Lung (tissue), 12 donors: Measurements from ENCODE around the gene FGD5. TPM values are rescaled to one million over a fixed set of nuclear protein-coding genes. Genes with fewer than 3 reads are reported as not detected.
"Not testable (repeated sequence)": the region's sequence is repeated elsewhere in the genome, so short reads cannot be mapped to it uniquely, and the experiment has no call there.

Experiments used
- ATAC-seq: fragments of 200-7000 bp; cut with Tn5 transposase; one replicate; pipeline ENCODE4 v1.9.1; 2020; ENCODE audit warnings: moderate number of reproducible peaks; ENCODE audit not compliant: insufficient read depth, low FRiP score
- DNase-seq, 3 donors: peaks; one replicate each; pipeline ENCODE4 v3.0.0-alpha.2; 2013 to 2017
- H3K27ac ChIP-seq, 2 donors: one replicate each; pipeline ENCODE4 v1.5.1; 2013; ENCODE audit warnings: mild to moderate bottlenecking in 2 of 2, moderate library complexity in 2 of 2, control low read depth in 1 of 2, inconsistent platforms in 1 of 2, low read depth in 1 of 2, low read length in 1 of 2
- H3K27me3 ChIP-seq, 3 donors: one replicate each; pipeline ENCODE4 v1.5.1; 2013; ENCODE audit warnings: low read length in 2 of 3; ENCODE audit not compliant: control insufficient read depth in 3 of 3, insufficient read depth in 3 of 3
- H3K36me3 ChIP-seq, 4 donors: one replicate each; pipeline ENCODE4 v1.5.1; 2013; ENCODE audit warnings: low read length in 4 of 4, mild to moderate bottlenecking in 1 of 4, moderate library complexity in 1 of 4; ENCODE audit not compliant: control insufficient read depth in 4 of 4, insufficient read depth in 4 of 4
- H3K4me1 ChIP-seq, 5 donors: one replicate each; pipeline ENCODE4 v1.5.1; 2013; ENCODE audit warnings: low read length in 5 of 5, mild to moderate bottlenecking in 2 of 5, moderate library complexity in 1 of 5; ENCODE audit not compliant: control insufficient read depth in 5 of 5, insufficient read depth in 5 of 5
- H3K4me3 ChIP-seq: one replicate; pipeline ENCODE4 v1.5.1; 2013; ENCODE audit warnings: mild to moderate bottlenecking, control low read depth, moderate library complexity
- H3K9ac ChIP-seq, 2 donors: one replicate each; pipeline ENCODE4 v1.5.1; 2013; ENCODE audit warnings: low read length in 2 of 2, control low read depth in 1 of 2; ENCODE audit not compliant: insufficient read depth in 1 of 2
- H3K9me3 ChIP-seq, 4 donors: one replicate each; pipeline ENCODE4 v1.5.1; 2013; ENCODE audit warnings: low read length in 3 of 4, mild to moderate bottlenecking in 1 of 4, moderate library complexity in 1 of 4; ENCODE audit not compliant: control insufficient read depth in 4 of 4, insufficient read depth in 3 of 4
- WGBS, 2 donors: extraction: QIAGEN DNeasy Blood & Tissue Kit; methylation state at CpG; one replicate each; pipeline ENCODE4 v1.1.7; 2013; 5-methylcytosine and 5-hydroxymethylcytosine counted together
- polyA plus RNA-seq, 2 donors: library from polyadenylated mRNA; stranded (reverse); fragments of 200-250 nt; gene quantifications; one replicate each; pipeline ENCODE4 v1.2.1, GENCODE V29; 2013
- total RNA-seq, 2 donors: library from RNA; depleted of rRNA in 1 of 2; stranded (reverse); fragments of >200 nt in 1 of 2; gene quantifications; one replicate each; pipeline ENCODE4 v1.2.1, GENCODE V29; 2014 to 2021
- TF ChIP-seq, protein P1 (sequence below): IDR thresholded peaks from 2 replicates; pipeline ENCODE4 v1.5.1; 2012; ENCODE audit warnings: mild to moderate bottlenecking; ENCODE audit errors: control extremely low read depth, extremely low read depth
- donor health status: control.
- donor health status: control.
- donor health status: Bipolar disorder and iron deficiency.
- donor health status: healthy.
- donor health status: DM: yes; HTN: yes; CAD: no.

FGD5 gene
- total and polyA plus RNA-seq, 4 donors: 14.6 to 58.5 (median 32.2) TPM

DNA sequence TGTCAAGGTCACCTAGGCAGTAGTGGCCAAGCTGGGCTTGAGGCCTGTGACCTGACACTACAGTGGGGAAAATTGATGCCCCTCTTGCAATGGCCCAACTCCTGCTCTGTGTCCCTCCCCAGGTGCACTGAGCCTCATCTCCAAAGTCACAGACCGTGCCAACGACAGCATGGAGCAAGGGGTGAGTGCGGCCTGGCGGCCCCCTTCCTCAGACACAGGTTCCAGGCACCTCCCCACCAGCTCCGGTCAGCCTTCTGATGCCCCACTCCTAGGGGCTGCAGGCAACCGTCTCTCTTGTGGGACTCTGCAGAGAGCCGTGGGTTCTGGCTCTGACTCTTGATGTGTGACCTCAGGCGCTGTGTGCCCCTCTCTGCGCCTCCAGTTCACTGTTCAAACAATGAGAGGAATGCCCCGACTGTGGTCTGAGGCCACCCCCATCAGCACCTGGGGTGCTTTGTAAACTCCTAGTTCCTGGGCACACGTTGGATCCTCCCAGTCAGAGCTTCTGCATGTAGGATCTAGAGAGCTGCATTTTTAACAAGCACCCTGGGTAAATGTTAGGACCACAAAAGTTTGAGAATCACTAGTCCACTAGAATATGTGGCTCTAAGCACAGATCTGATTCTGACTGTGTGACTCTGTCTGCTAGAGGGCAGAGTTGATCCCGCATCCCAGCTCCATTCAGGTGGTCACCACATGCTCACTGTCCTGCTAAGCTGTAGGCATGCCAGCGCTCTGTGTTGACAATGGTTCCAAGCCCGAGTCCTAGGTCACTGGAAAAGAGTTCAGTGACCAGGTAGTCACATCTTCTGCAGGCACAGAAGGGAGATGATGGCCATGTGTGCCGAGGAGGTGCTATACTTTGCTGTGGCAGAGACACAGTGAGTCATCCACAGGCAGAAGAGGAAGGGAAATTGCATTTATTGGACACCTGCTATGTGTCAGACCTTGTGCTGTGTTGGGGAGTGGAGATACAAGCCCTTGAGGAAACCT, 82.4 kb downstream of the FGD5 start:
- H3K36me3 ChIP-seq: peaks cover 0 to 37% (median 24%) of the 10 kb centered on the region in 4 donors
- TF ChIP-seq, protein P1, sequence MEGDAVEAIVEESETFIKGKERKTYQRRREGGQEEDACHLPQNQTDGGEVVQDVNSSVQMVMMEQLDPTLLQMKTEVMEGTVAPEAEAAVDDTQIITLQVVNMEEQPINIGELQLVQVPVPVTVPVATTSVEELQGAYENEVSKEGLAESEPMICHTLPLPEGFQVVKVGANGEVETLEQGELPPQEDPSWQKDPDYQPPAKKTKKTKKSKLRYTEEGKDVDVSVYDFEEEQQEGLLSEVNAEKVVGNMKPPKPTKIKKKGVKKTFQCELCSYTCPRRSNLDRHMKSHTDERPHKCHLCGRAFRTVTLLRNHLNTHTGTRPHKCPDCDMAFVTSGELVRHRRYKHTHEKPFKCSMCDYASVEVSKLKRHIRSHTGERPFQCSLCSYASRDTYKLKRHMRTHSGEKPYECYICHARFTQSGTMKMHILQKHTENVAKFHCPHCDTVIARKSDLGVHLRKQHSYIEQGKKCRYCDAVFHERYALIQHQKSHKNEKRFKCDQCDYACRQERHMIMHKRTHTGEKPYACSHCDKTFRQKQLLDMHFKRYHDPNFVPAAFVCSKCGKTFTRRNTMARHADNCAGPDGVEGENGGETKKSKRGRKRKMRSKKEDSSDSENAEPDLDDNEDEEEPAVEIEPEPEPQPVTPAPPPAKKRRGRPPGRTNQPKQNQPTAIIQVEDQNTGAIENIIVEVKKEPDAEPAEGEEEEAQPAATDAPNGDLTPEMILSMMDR: no peak
- H3K9me3 ChIP-seq: no peaks in the 10 kb centered on the region
- ATAC-seq: no peak
- H3K4me1 ChIP-seq: peaks cover 0 to 11% (median 0%) of the 10 kb centered on the region in 5 donors
- no peak for DNase-seq
- H3K27ac ChIP-seq: no peak overlapping the region
- WGBS, 2 donors: 83 to 84% methylated on average over 15 of the region's 15 CpGs
- no peak overlapping the region for H3K9ac ChIP-seq
- no peaks in the 10 kb centered on the region for H3K27me3 ChIP-seq
- no peak overlapping the region for H3K4me3 ChIP-seq

DNA sequence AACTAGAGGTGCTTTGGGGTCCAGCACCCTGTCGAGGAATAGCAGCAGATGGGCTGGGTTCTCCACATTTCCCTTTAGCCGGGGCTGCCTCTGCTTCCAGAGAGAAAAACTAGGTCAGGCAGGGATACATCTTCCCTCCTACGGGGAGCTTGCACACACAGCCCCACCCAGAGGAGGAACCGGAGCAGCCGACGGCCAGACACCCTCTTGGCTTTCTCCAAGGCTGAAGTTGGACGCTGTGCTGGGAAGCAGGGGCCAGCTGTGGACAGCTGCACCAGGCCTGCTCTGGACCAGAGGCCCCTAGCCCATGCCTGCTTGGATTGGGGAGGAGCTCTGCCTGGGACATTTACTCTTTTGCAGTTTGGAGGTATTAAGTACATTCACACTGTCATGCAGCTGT, 84.0 kb downstream of the FGD5 start:
- H3K4me3 ChIP-seq: no peak overlapping the region
- peaks cover 0 to 11% (median 0%) of the 10 kb centered on the region in 5 donors for H3K4me1 ChIP-seq
- TF ChIP-seq, protein P1: no peak
- no peaks in the 10 kb centered on the region for H3K27me3 ChIP-seq
- no peak overlapping the region for H3K27ac ChIP-seq
- H3K36me3 ChIP-seq: peaks cover 0 to 37% (median 26%) of the 10 kb centered on the region in 4 donors
- WGBS, 2 donors: 37 to 62% methylated on average over 7 of the region's 7 CpGs
- ATAC-seq (no peak), DNase-seq (peak; percentile 92 to 96 (median 93))
- no peaks in the 10 kb centered on the region for H3K9me3 ChIP-seq
- H3K9ac ChIP-seq: no peak overlapping the region

DNA sequence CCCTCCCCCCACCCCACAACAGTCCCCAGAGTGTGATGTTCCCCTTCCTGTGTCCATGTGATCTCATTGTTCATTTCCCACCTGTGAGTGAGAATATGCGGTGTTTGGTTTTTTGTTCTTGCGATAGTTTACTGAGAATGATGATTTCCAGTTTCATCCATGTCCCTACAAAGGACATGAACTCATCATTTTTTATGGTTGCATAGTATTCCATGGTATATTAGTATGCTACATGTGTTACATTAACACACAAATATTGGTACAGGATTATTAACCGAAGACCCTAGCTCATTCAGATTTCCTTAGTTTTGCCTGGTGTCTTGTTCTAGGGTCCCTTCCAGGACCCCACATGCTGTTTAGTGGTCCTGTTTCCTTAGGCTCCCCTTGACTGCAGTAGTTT, 84.7 kb downstream of the FGD5 start:
- ATAC-seq, H3K27me3 ChIP-seq, DNase-seq, H3K9ac ChIP-seq, H3K4me3 ChIP-seq, H3K9me3 ChIP-seq, H3K27ac ChIP-seq: not testable (repeated sequence)
- peaks cover 0 to 11% (median 0%) of the 10 kb centered on the region in 5 donors for H3K4me1 ChIP-seq
- H3K36me3 ChIP-seq: peaks cover 0 to 33% (median 23%) of the 10 kb centered on the region in 4 donors
- WGBS, 2 donors: 97 to 98% methylated on average over 1 of the region's 3 CpGs

DNA sequence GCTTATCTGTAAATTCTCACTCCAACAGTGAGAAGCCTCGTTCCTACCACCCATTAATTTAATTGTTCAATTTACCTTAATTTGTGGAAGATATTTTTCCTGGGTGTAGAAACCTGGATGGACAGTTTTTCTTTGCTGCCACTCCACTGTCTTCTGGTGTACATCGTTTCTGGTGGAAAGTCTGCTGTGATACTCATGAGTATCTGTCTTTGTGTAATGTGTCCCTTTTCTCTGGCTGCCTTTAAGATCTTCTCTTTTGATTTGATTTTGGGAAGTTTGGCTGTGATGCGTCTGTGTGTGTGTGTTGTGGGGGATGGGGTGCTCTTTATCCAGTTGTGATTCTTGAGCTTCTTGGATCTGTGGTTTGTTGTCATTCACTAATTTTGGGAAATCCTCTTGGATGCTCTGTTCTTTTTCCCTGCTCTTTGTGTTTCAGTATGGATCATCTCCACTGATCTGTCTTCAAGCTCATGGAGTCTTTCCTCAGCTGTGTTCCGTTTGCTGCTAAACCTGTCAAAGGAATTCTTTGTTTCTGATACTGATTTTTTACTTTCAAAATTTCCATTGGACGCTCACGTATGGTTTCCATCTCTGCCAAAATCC, 86.4 kb downstream of the FGD5 start:
- Histone ChIP-seq H3K9me3 (no peaks in the 10 kb centered on the region), H3K4me1 (peaks cover 0 to 11% (median 0%) of the 10 kb centered on the region in 5 donors), H3K27me3 (no peaks in the 10 kb centered on the region), H3K27ac (no peak overlapping the region), H3K4me3 (no peak overlapping the region), H3K36me3 (peaks cover 0 to 22% (median 15%) of the 10 kb centered on the region in 4 donors), H3K9ac (no peak overlapping the region)
- DNase-seq (no peak), ATAC-seq (no peak)
- WGBS, 2 donors: 93 to 94% methylated on average over 6 of the region's 6 CpGs
- TF ChIP-seq, protein P1: no peak
